GM21737 (cell line): ENCODE measurements around the gene HHAT.

Experiments used
- ATAC-seq: cut with Tn5 transposase; IDR thresholded peaks from one replicate; pipeline ENCODE4 v1.9.1; 2021; ENCODE audit warnings: mild to moderate bottlenecking, moderate library complexity; ENCODE audit not compliant: unreplicated experiment

HHAT gene

DNA sequence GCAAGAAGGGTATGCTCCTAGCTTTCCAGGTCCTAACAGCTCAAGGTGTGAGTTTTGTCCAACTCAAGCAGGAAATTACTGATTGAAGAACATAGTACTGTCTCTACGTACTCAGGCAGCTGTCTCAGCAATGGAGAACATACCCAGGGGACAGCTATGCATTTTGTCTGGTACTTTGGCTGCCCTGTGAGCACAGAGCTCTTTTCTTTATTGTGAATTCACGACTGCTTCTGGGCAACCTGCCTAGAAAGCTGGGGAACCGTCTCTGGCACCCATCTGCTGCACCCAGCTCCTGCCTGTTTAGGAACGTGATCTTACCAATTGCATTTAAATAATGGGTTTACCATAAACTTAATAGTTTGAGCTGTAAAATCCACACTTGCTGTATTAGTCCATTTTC lies 258.1 kb downstream of the HHAT start:
- no peak for ATAC-seq

- no peak for ATAC-seq
Observed at GRCh38 chr1:210587566-210587965, 258.9 kb downstream of the HHAT start.

DNA sequence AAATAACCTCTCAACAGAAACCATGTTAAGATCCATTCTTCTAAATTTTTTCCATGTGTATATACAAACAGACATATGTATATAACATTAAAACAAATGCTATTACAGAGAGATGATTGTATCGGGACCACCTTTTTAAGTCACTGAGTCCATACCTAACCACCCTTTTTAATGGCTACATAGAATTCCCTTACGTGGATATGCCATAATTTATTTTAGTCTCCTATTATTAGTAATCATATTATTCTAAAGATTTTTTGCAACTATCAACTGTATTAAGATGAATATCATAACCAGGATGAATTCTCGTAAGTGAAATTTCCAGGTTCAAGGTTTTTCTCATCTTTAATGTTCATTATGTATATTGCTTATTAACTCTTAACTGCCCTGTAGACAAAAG lies 259.7 kb downstream of the HHAT start:
- no peak for ATAC-seq

GRCh38 chr1:210588946-210589345 lies 260.2 kb downstream of the HHAT start:
- ATAC-seq = no peak

- no peak for ATAC-seq
Observed at GRCh38 chr1:210591214-210591613, 262.5 kb downstream of the HHAT start.

GRCh38 chr1:210594605-210595004 lies 265.9 kb downstream of the HHAT start:
- no peak for ATAC-seq

- ATAC-seq = no peak
Observed at GRCh38 chr1:210596641-210597040, 267.9 kb downstream of the HHAT start.

- peak; percentile 69 for ATAC-seq
Observed at GRCh38 chr1:210597555-210598134, 268.9 kb downstream of the HHAT start.

DNA sequence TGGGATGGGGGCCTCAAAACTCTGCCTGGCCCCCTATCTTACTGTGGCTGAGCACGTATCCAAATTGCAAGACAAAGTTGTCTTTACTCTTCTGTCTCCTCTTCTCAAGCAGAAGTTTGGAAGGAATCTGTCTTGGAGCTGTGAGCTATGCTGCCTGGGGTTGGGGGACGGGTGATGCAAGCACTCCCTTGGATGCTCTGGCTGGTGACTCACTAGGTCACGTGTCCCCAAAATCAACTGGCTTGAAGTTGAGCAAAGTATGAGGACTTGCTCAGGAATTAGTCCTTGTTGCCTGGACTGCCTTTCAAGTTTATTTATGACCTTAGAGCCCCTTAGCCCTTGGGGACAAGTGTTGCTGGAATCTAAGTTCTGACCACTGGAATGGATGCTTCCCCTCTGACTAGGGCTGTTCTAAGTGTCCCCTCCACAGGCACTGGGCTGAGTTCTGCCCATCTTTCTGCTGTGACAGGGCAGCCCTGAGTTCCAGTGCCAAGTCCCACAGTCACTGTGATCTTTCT lies 269.5 kb downstream of the HHAT start:
- no peak for ATAC-seq

- no peak for ATAC-seq
Observed at GRCh38 chr1:210600421-210601159, 271.9 kb downstream of the HHAT start.

GRCh38 chr1:210603123-210603522 lies 274.4 kb downstream of the HHAT start:
- no peak for ATAC-seq

- no peak for ATAC-seq
Observed at GRCh38 chr1:210605099-210605498, 276.4 kb downstream of the HHAT start.

DNA sequence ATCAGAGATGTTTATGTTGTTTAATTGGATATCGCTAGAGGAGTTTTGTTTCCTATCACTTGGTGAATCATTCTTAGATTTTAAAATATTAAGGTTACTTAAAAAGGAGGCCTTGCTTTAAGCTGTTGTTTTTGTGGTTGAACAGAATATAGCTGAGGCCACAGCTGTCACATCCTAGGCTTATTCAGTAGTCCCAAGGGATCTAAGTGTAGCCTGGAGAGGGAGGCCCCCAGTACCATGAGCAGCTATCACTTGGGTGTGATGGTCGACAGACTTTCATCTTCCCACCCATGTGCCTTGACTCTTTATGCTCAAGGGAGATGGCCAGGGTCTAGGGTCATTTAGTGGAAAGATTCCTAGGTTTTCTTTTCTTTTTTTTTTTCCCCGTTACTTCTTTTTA lies 278.7 kb downstream of the HHAT start:
- no peak for ATAC-seq

- ATAC-seq = no peak
Observed at GRCh38 chr1:210608767-210609166, 280.1 kb downstream of the HHAT start.

GRCh38 chr1:210616356-210616755 lies 287.7 kb downstream of the HHAT start:
- no peak for ATAC-seq

GRCh38 chr1:210617293-210617692 lies 288.6 kb downstream of the HHAT start:
- ATAC-seq = no peak

DNA sequence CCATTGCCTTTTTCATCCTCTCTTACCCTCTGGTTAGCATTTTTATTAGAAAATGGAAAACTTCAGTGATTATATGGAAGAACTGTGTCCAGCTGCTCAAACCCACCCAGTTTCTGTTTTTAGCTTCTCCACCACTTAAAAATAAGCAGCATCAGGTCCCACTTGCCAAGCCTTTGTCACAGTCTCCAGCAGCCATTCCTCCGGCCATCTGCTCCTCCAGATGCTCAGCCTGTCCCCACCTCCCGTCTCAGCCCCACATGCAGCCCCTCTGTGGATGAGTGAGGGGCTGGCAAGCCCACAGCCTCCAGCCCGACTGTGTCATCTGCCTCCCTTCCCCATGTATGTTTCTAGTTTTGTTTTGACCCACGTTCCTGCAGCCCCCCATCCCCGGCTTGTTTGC lies 289.7 kb downstream of the HHAT start:
- ATAC-seq = no peak

DNA sequence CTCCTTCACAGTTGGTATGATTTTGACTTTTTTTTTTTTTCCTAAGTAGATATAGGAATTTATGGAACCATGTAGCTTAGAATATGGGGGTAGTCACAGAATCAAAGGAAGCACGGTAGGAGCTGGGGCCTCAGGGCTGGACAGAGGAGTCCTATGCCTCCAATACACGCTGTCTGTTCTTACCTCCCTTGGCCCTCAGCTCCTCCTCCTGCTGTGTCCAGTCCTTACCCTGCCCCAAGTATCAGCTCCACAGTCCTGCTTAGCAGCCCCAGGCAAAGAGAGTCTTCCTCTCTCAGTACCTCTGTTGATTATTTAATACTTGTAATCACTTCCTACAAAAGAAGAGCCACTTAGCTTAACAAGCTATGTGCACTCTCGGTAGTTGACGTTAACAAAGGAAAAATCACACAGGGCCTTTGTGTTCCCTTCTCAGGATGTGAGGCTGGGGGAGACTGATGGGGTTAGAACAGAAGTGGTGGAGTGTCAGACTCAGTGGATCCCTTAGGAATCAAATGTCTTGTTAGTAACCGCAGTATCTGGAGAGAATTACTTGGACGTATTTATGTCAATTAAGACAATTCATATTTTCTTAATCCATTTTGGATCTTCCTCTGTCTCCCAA lies 292.3 kb downstream of the HHAT start:
- no peak for ATAC-seq

DNA sequence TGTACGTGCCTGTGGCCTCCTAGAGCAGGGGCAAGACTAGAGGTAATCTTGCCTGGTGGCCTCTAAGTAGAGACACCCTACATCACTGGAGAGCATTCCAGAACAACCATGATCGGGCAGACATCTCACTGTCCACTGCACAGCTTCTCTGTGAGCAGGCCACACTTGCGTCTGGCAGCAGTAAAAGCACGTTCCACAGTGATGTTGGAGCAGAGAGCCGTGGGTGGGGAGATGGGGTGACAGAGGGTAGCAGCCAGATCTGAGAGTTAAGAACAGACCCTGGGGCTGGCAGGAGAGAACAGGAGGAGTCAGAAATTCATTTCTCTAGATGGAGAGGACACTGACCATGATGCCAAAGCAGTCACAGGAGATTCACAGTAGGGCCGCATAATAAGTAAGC lies 293.0 kb downstream of the HHAT start:
- no peak for ATAC-seq

GRCh38 chr1:210624722-210625121 lies 296.0 kb downstream of the HHAT start:
- ATAC-seq = no peak

DNA sequence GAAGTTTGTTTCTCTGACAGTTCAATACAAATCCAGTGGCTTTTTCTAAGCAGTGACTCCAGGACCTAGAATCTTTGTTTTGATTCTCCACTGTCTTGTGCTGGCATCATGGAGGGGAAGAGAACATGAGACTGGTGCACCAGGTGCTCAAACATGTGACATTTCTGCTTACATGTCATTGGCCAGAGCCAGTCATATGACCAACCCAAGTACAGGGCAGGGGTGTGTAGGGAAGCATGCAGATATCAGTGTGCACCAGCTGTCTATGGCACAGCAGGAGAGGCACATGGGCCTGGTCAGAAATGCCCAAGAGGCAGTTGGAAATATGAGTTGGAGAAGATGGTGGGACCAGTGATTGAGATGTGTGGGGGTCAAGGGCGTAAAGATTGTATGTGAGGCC lies 297.0 kb downstream of the HHAT start:
- no peak for ATAC-seq

DNA sequence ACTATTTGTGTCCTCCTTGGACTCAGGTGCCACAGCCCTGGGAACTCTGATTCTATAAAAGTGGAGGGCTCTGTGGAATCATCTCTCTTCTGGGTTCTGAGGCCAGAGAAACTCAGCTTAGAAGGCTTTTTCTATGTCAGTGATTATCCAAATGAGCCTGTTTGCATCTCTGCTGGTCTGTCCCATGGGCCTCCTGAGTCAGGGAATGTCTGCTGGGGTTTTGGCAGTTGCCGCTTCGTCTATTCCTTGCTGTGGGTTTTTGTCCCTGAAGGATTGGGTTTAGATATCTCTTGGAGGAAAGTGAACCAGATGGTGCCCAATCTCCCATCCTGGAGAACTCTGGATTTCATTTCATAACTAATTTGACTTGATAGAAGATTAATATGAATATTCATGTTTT lies 297.6 kb downstream of the HHAT start:
- ATAC-seq = no peak
